ENCODE measurements around the gene LZTR1.

LZTR1 gene

GRCh38 chr22:21015466-21016006 lies 33.4 kb downstream of the LZTR1 start:
- no peak for DNase-seq (ENCODE audit: low spot score)

- no peak for DNase-seq (ENCODE audit: low spot score)
Measured at GRCh38 chr22:21016644-21017420, 34.7 kb downstream of the LZTR1 start.

- DNase-seq (ENCODE audit: low spot score) = no peak
Measured at GRCh38 chr22:21018314-21018713, 36.2 kb downstream of the LZTR1 start.

- DNase-seq (ENCODE audit: low spot score) = no peak
Measured at GRCh38 chr22:21020802-21021429, 38.8 kb downstream of the LZTR1 start.

GRCh38 chr22:21022507-21022906 lies 40.4 kb downstream of the LZTR1 start:
- DNase-seq (ENCODE audit: low spot score) = no peak

- no peak for DNase-seq (ENCODE audit: low spot score)
Measured at GRCh38 chr22:21022955-21023614, 41.0 kb downstream of the LZTR1 start.

- DNase-seq (ENCODE audit: low spot score) = no peak
Measured at GRCh38 chr22:21025266-21025665, 43.2 kb downstream of the LZTR1 start.

GRCh38 chr22:21025763-21026755 lies 44.0 kb downstream of the LZTR1 start:
- no peak for DNase-seq (ENCODE audit: low spot score)

- DNase-seq (ENCODE audit: low spot score) = no peak
Measured at GRCh38 chr22:21026783-21027692, 44.9 kb downstream of the LZTR1 start.

- no peak for DNase-seq (ENCODE audit: low spot score)
Measured at GRCh38 chr22:21028277-21029251, 46.5 kb downstream of the LZTR1 start.

- DNase-seq (ENCODE audit: low spot score) = no peak
Measured at GRCh38 chr22:21029486-21030025, 47.5 kb downstream of the LZTR1 start.

- no peak for DNase-seq (ENCODE audit: low spot score)
Measured at GRCh38 chr22:21030032-21030431, 47.9 kb downstream of the LZTR1 start.

- DNase-seq (ENCODE audit: low spot score) = no peak
Measured at GRCh38 chr22:21030621-21031544, 48.8 kb downstream of the LZTR1 start.

- no peak for DNase-seq (ENCODE audit: low spot score)
Measured at GRCh38 chr22:21031545-21032036, 49.5 kb downstream of the LZTR1 start.

- DNase-seq (ENCODE audit: low spot score) = no peak
Measured at GRCh38 chr22:21032037-21032867, 50.2 kb downstream of the LZTR1 start, which contains the start of gene SLC7A4. SLC7A4 (minus strand) TSS chr22:21032561; CDS start chr22:21031812, 749 bp downstream.

GRCh38 chr22:21032868-21033688 lies 51.0 kb downstream of the LZTR1 start:
- no peak for DNase-seq (ENCODE audit: low spot score)
